Measurements from ENCODE around the gene FAM186B.

FAM186B gene

GRCh38 chr12:49609059-49609874 lies 3.8 kb upstream of the FAM186B start:
- no peak for DNase-seq

- DNase-seq = no peak
Measured at GRCh38 chr12:49604856-49605255, 583 bp downstream of the FAM186B start.

GRCh38 chr12:49603721-49604120 lies 1.7 kb downstream of the FAM186B start:
- no peak for DNase-seq

- no peak for DNase-seq
Measured at GRCh38 chr12:49599961-49600360, 5.5 kb downstream of the FAM186B start.

- no peak for DNase-seq
Measured at GRCh38 chr12:49598527-49598926, 6.9 kb downstream of the FAM186B start.

- DNase-seq = no peak
Measured at GRCh38 chr12:49588721-49589516, 16.5 kb downstream of the FAM186B start.

- DNase-seq = no peak
Measured at GRCh38 chr12:49588281-49588680, 17.2 kb downstream of the FAM186B start.

- no peak for DNase-seq
Measured at GRCh38 chr12:49587174-49587908, 18.1 kb downstream of the FAM186B start.

GRCh38 chr12:49585477-49586459 lies 19.7 kb downstream of the FAM186B start:
- DNase-seq = no peak

GRCh38 chr12:49584591-49584990 lies 20.8 kb downstream of the FAM186B start:
- DNase-seq = no peak

GRCh38 chr12:49583366-49584094 lies 21.9 kb downstream of the FAM186B start:
- DNase-seq = no peak

GRCh38 chr12:49582850-49583249 lies 22.6 kb downstream of the FAM186B start:
- no peak for DNase-seq

- no peak for DNase-seq
Measured at GRCh38 chr12:49582201-49582600, 23.2 kb downstream of the FAM186B start.

GRCh38 chr12:49580572-49581535 lies 24.6 kb downstream of the FAM186B start:
- DNase-seq = peak; percentile 1

- no peak for DNase-seq
Measured at GRCh38 chr12:49578471-49579112, 26.8 kb downstream of the FAM186B start.

GRCh38 chr12:49577589-49578315 lies 27.7 kb downstream of the FAM186B start:
- no peak for DNase-seq

GRCh38 chr12:49568442-49569162 lies 36.8 kb downstream of the FAM186B start:
- no peak for DNase-seq

All from NCI-H2081 treated with DMSO at 0.1 percent for 48 hours (cell line).